ENCODE data around the gene ZMYND10.
A peak's percentile ranks its signal among the peaks of the same experiment; 100 is the strongest.

ZMYND10 gene

GRCh38 chr3:50357481-50357880 is 11.9 kb upstream of the ZMYND10 start:
- Histone ChIP-seq H3K79me2 (ENCODE audit: control insufficient read depth, low read length) (peaks cover 50% of the 10 kb centered on the region), H3K27ac (ENCODE audit: low read depth, low read length) (no peak overlapping the region), H3K27me3 (ENCODE audit: control insufficient read depth, low read length) (no peaks in the 10 kb centered on the region), H4K20me1 (ENCODE audit: control insufficient read depth, insufficient read depth, low read depth, low read length) (peaks cover 23% of the 10 kb centered on the region), H3K4me2 (ENCODE audit: low read length) (peak overlapping the region; percentile 79), H3K4me3 (ENCODE audit: low read length) (peak overlapping the region; percentile 92), H3K36me3 (ENCODE audit: control insufficient read depth, low read length) (peaks cover 53% of the 10 kb centered on the region), H3K4me1 (ENCODE audit: control insufficient read depth, low read length) (peaks cover 34% of the 10 kb centered on the region), H3K9me3 (ENCODE audit: control insufficient read depth, insufficient read depth, low read length) (no peaks in the 10 kb centered on the region), H3F3A (ENCODE audit: control insufficient read depth, insufficient read depth) (0 out of 2 replicates have a peak, but pooled peaks cover 4% of the 10 kb centered on the region), H3K9me2 (replicated peaks; ENCODE audit: control insufficient read depth, low read length) (no peaks in the 10 kb centered on the region)
- no peak for TF ChIP-seq EZH2phosphoT487 (IDR thresholded peaks at IDR 0.05; ENCODE audit: borderline replicate concordance, low read length)
- no peak for TF ChIP-seq CTCF (IDR thresholded peaks at IDR 0.05; ENCODE audit: low read depth, low read length, poor library complexity, severe bottlenecking)

- no peak overlapping the region for H3K27ac ChIP-seq (ENCODE audit: low read depth, low read length)
- peaks cover 58% of the 10 kb centered on the region for H3K36me3 ChIP-seq (ENCODE audit: control insufficient read depth, low read length)
- no peak for TF ChIP-seq CTCF (IDR thresholded peaks at IDR 0.05; ENCODE audit: low read depth, low read length, poor library complexity, severe bottlenecking)
- no peak for TF ChIP-seq EZH2phosphoT487 (IDR thresholded peaks at IDR 0.05; ENCODE audit: borderline replicate concordance, low read length)
- H4K20me1 ChIP-seq (ENCODE audit: control insufficient read depth, insufficient read depth, low read depth, low read length) = peaks cover 23% of the 10 kb centered on the region
- peak overlapping the region; percentile 79 for H3K4me2 ChIP-seq (ENCODE audit: low read length)
- H3K27me3 ChIP-seq (ENCODE audit: control insufficient read depth, low read length) = no peaks in the 10 kb centered on the region
- H3K4me3 ChIP-seq (ENCODE audit: low read length) = peak overlapping the region; percentile 92
- 0 out of 2 replicates have a peak, but pooled peaks cover 4% of the 10 kb centered on the region for H3F3A ChIP-seq (ENCODE audit: control insufficient read depth, insufficient read depth)
- peaks cover 54% of the 10 kb centered on the region for H3K79me2 ChIP-seq (ENCODE audit: control insufficient read depth, low read length)
- no peaks in the 10 kb centered on the region for H3K9me2 ChIP-seq (replicated peaks; ENCODE audit: control insufficient read depth, low read length)
- H3K4me1 ChIP-seq (ENCODE audit: control insufficient read depth, low read length) = peaks cover 37% of the 10 kb centered on the region
- no peaks in the 10 kb centered on the region for H3K9me3 ChIP-seq (ENCODE audit: control insufficient read depth, insufficient read depth, low read length)
Measured at GRCh38 chr3:50356553-50356952, 11.0 kb upstream of the ZMYND10 start.

- Histone ChIP-seq H3K4me3 (ENCODE audit: low read length) (peak overlapping the region; percentile 92), H3K36me3 (ENCODE audit: control insufficient read depth, low read length) (peaks cover 58% of the 10 kb centered on the region), H3K27ac (ENCODE audit: low read depth, low read length) (no peak overlapping the region), H3K9me2 (replicated peaks; ENCODE audit: control insufficient read depth, low read length) (no peaks in the 10 kb centered on the region), H3F3A (ENCODE audit: control insufficient read depth, insufficient read depth) (0 out of 2 replicates have a peak, but pooled peaks cover 4% of the 10 kb centered on the region), H3K27me3 (ENCODE audit: control insufficient read depth, low read length) (no peaks in the 10 kb centered on the region), H3K4me2 (ENCODE audit: low read length) (peak overlapping the region; percentile 79), H3K4me1 (ENCODE audit: control insufficient read depth, low read length) (peaks cover 42% of the 10 kb centered on the region), H4K20me1 (ENCODE audit: control insufficient read depth, insufficient read depth, low read depth, low read length) (peaks cover 23% of the 10 kb centered on the region), H3K9me3 (ENCODE audit: control insufficient read depth, insufficient read depth, low read length) (no peaks in the 10 kb centered on the region), H3K79me2 (ENCODE audit: control insufficient read depth, low read length) (peaks cover 60% of the 10 kb centered on the region)
- TF ChIP-seq EZH2phosphoT487 (IDR thresholded peaks at IDR 0.05; ENCODE audit: borderline replicate concordance, low read length) (no peak), CTCF (IDR thresholded peaks at IDR 0.05; ENCODE audit: low read depth, low read length, poor library complexity, severe bottlenecking) (no peak)
Measured at GRCh38 chr3:50355829-50356552, 10.5 kb upstream of the ZMYND10 start.
